Activated naive CD4-positive, alpha-beta T cell treated with anti-CD3 and anti-CD28 coated beads for 36 hours (primary cell): ENCODE data around the gene PRL. TPM values are rescaled to one million over a fixed set of nuclear protein-coding genes. Genes with fewer than 3 reads are reported as not detected.

Experiments
- CTCF ChIA-PET: fragments of 350-600 bp; sonication (Branson Sonifier 250); formaldehyde crosslinking; loops from one replicate; lab custom pipeline; 2021; ENCODE audit warnings: antibody characterized with exemption; lab: Charles Lee
- DNase-seq: peaks from one replicate; pipeline ENCODE4 v3.0.0-alpha.2; 2020
- H3K27ac Mint-ChIP-seq: one replicate; pipeline ENCODE4 v1.8.0; 2021; ENCODE audit warnings: mild to moderate bottlenecking, mixed read lengths
- H3K27me3 Mint-ChIP-seq: one replicate; pipeline ENCODE4 v1.8.0; 2021; ENCODE audit warnings: low read depth, mixed read lengths
- H3K36me3 Mint-ChIP-seq: one replicate; pipeline ENCODE4 v1.8.0; 2021; ENCODE audit warnings: low read depth, mixed read lengths
- H3K4me1 Mint-ChIP-seq: one replicate; pipeline ENCODE4 v1.8.0; 2021; ENCODE audit warnings: low read depth, mixed read lengths
- H3K4me3 Mint-ChIP-seq: one replicate; pipeline ENCODE4 v1.8.0; 2021; ENCODE audit warnings: mild to moderate bottlenecking, moderate library complexity, mixed read lengths
- H3K9me3 Mint-ChIP-seq: one replicate; pipeline ENCODE4 v1.8.0; 2021; ENCODE audit warnings: mixed read lengths
- intact Hi-C: fragments of 100-400 bp; cut with micrococcal nuclease; formaldehyde crosslinking; loops from one replicate; pipeline ENCODE4 v1.15.1; 2023
- total RNA-seq, 2 experiments: library from RNA; stranded (reverse); gene quantifications; one replicate each; pipeline ENCODE4 v1.2.3, GENCODE V29; 2021

PRL gene
- not detected for total RNA-seq

GRCh38 chr6:22296936-22297335 lies at the start of gene PRL:
Gene PRL, minus strand, starts transcription at chr6:22297036. Its CDS starts 54 bp downstream, at chr6:22296982.
- Mint-ChIP-seq H3K36me3 (no peaks in the 10 kb centered on the region), H3K4me1 (no peaks in the 10 kb centered on the region), H3K27ac (no peak within 1 kb of the TSS), H3K9me3 (no peaks in the 10 kb centered on the region), H3K27me3 (peaks cover 2% of the 10 kb centered on the region), H3K4me3 (no peak within 1 kb of the TSS)
- CTCF ChIA-PET, result no interaction called here
- no peak for DNase-seq
- intact Hi-C loops, result no loop called here

GRCh38 chr6:22343864-22344263 lies 47.0 kb upstream of the PRL start:
- DNase-seq, result no peak
- no peak overlapping the region for H3K27ac Mint-ChIP-seq
- intact Hi-C loops, result no loop called here
- no peaks in the 10 kb centered on the region for H3K4me1 Mint-ChIP-seq
- no peak overlapping the region for H3K4me3 Mint-ChIP-seq
- no peaks in the 10 kb centered on the region for H3K27me3 Mint-ChIP-seq
- CTCF ChIA-PET, result no interaction called here
- no peaks in the 10 kb centered on the region for H3K9me3 Mint-ChIP-seq
- no peaks in the 10 kb centered on the region for H3K36me3 Mint-ChIP-seq

- no peaks in the 10 kb centered on the region for H3K27me3 Mint-ChIP-seq
- peaks cover under 1% of the 10 kb centered on the region for H3K9me3 Mint-ChIP-seq
- DNase-seq, result no peak
- intact Hi-C loops, result no loop called here
- no peaks in the 10 kb centered on the region for H3K4me1 Mint-ChIP-seq
- no peak overlapping the region for H3K4me3 Mint-ChIP-seq
- H3K27ac Mint-ChIP-seq, result no peak overlapping the region
- CTCF ChIA-PET, result interaction anchor here (0.7 kb wide), 1 partner anchor 21 kb away, joined by 3 read pairs; no protein-coding TSS in a partner anchor
- H3K36me3 Mint-ChIP-seq, result no peaks in the 10 kb centered on the region
Measured at GRCh38 chr6:22334778-22335177, 37.9 kb upstream of the PRL start.

GRCh38 chr6:22333802-22334201 lies 37.0 kb upstream of the PRL start:
- Mint-ChIP-seq H3K4me3 (no peak overlapping the region), H3K36me3 (no peaks in the 10 kb centered on the region), H3K4me1 (no peaks in the 10 kb centered on the region), H3K27ac (no peak overlapping the region), H3K27me3 (no peaks in the 10 kb centered on the region), H3K9me3 (peaks cover 2% of the 10 kb centered on the region)
- CTCF ChIA-PET, result no interaction called here
- DNase-seq, result no peak
- intact Hi-C loops, result no loop called here

- peaks cover 2% of the 10 kb centered on the region for H3K9me3 Mint-ChIP-seq
- intact Hi-C loops, result no loop called here
- H3K36me3 Mint-ChIP-seq, result no peaks in the 10 kb centered on the region
- H3K27ac Mint-ChIP-seq, result no peak overlapping the region
- H3K4me1 Mint-ChIP-seq, result no peaks in the 10 kb centered on the region
- no peak for DNase-seq
- no peak overlapping the region for H3K4me3 Mint-ChIP-seq
- H3K27me3 Mint-ChIP-seq, result no peaks in the 10 kb centered on the region
- CTCF ChIA-PET, result no interaction called here
Measured at GRCh38 chr6:22332711-22333110, 35.9 kb upstream of the PRL start.

GRCh38 chr6:22332216-22332615 lies 35.4 kb upstream of the PRL start:
- no peak for DNase-seq
- no peaks in the 10 kb centered on the region for H3K4me1 Mint-ChIP-seq
- H3K4me3 Mint-ChIP-seq, result no peak overlapping the region
- H3K9me3 Mint-ChIP-seq, result peaks cover 2% of the 10 kb centered on the region
- CTCF ChIA-PET, result no interaction called here
- no peaks in the 10 kb centered on the region for H3K36me3 Mint-ChIP-seq
- H3K27ac Mint-ChIP-seq, result no peak overlapping the region
- H3K27me3 Mint-ChIP-seq, result no peaks in the 10 kb centered on the region
- intact Hi-C loops, result no loop called here

- no peaks in the 10 kb centered on the region for H3K36me3 Mint-ChIP-seq
- intact Hi-C loops, result no loop called here
- H3K4me1 Mint-ChIP-seq, result no peaks in the 10 kb centered on the region
- peaks cover 2% of the 10 kb centered on the region for H3K9me3 Mint-ChIP-seq
- H3K27ac Mint-ChIP-seq, result no peak overlapping the region
- CTCF ChIA-PET, result no interaction called here
- no peak for DNase-seq
- no peaks in the 10 kb centered on the region for H3K27me3 Mint-ChIP-seq
- H3K4me3 Mint-ChIP-seq, result no peak overlapping the region
Measured at GRCh38 chr6:22330941-22331340, 34.1 kb upstream of the PRL start.

GRCh38 chr6:22328474-22328873 lies 31.6 kb upstream of the PRL start:
- intact Hi-C loops, result no loop called here
- H3K36me3 Mint-ChIP-seq, result no peaks in the 10 kb centered on the region
- CTCF ChIA-PET, result no interaction called here
- no peak for DNase-seq
- no peak overlapping the region for H3K27ac Mint-ChIP-seq
- no peaks in the 10 kb centered on the region for H3K4me1 Mint-ChIP-seq
- H3K27me3 Mint-ChIP-seq, result no peaks in the 10 kb centered on the region
- peaks cover 2% of the 10 kb centered on the region for H3K9me3 Mint-ChIP-seq
- H3K4me3 Mint-ChIP-seq, result no peak overlapping the region

- H3K4me1 Mint-ChIP-seq, result no peaks in the 10 kb centered on the region
- intact Hi-C loops, result no loop called here
- no peaks in the 10 kb centered on the region for H3K27me3 Mint-ChIP-seq
- no peaks in the 10 kb centered on the region for H3K36me3 Mint-ChIP-seq
- no peak overlapping the region for H3K4me3 Mint-ChIP-seq
- DNase-seq, result no peak
- H3K27ac Mint-ChIP-seq, result no peak overlapping the region
- CTCF ChIA-PET, result no interaction called here
- peaks cover 2% of the 10 kb centered on the region for H3K9me3 Mint-ChIP-seq
Measured at GRCh38 chr6:22327881-22328280, 31.0 kb upstream of the PRL start.

GRCh38 chr6:22326500-22326899 lies 29.7 kb upstream of the PRL start:
- H3K27ac Mint-ChIP-seq, result no peak overlapping the region
- intact Hi-C loops, result no loop called here
- no peak overlapping the region for H3K4me3 Mint-ChIP-seq
- CTCF ChIA-PET, result no interaction called here
- H3K36me3 Mint-ChIP-seq, result no peaks in the 10 kb centered on the region
- H3K4me1 Mint-ChIP-seq, result no peaks in the 10 kb centered on the region
- peaks cover 2% of the 10 kb centered on the region for H3K9me3 Mint-ChIP-seq
- DNase-seq, result no peak
- H3K27me3 Mint-ChIP-seq, result no peaks in the 10 kb centered on the region

GRCh38 chr6:22325481-22325880 lies 28.6 kb upstream of the PRL start:
- Mint-ChIP-seq H3K9me3 (peaks cover 2% of the 10 kb centered on the region), H3K36me3 (no peaks in the 10 kb centered on the region), H3K4me3 (no peak overlapping the region), H3K4me1 (no peaks in the 10 kb centered on the region), H3K27me3 (no peaks in the 10 kb centered on the region), H3K27ac (no peak overlapping the region)
- DNase-seq, result no peak
- intact Hi-C loops, result no loop called here
- CTCF ChIA-PET, result no interaction called here

- Mint-ChIP-seq H3K36me3 (no peaks in the 10 kb centered on the region), H3K4me3 (no peak overlapping the region), H3K9me3 (no peaks in the 10 kb centered on the region), H3K4me1 (no peaks in the 10 kb centered on the region), H3K27me3 (no peaks in the 10 kb centered on the region), H3K27ac (no peak overlapping the region)
- DNase-seq, result no peak
- CTCF ChIA-PET, result no interaction called here
- intact Hi-C loops, result no loop called here
Measured at GRCh38 chr6:22323848-22324247, 27.0 kb upstream of the PRL start.

GRCh38 chr6:22322103-22323030 lies 25.5 kb upstream of the PRL start:
- no peak overlapping the region for H3K27ac Mint-ChIP-seq
- no peak overlapping the region for H3K4me3 Mint-ChIP-seq

More at GRCh38 chr6:22322103-22323030, 25.5 kb upstream of the PRL start:
- intact Hi-C loops, result no loop called here
- H3K4me1 Mint-ChIP-seq, result no peaks in the 10 kb centered on the region
- CTCF ChIA-PET, result no interaction called here
- DNase-seq, result no peak
- no peaks in the 10 kb centered on the region for H3K27me3 Mint-ChIP-seq
- H3K9me3 Mint-ChIP-seq, result no peaks in the 10 kb centered on the region
- H3K36me3 Mint-ChIP-seq, result no peaks in the 10 kb centered on the region
